HUES6 (cell line): ENCODE data around the gene SLC12A8.

ENCODE experiments used
- H3K27ac ChIP-seq: 2 replicates; pipeline ENCODE4 v1.7.0; 2013; ENCODE audit warnings: low read depth, mild to moderate bottlenecking, low read length, inconsistent platforms
- H3K27me3 ChIP-seq: 2 replicates; pipeline ENCODE4 v1.6.1; 2013; ENCODE audit warnings: low read length; ENCODE audit not compliant: control insufficient read depth, insufficient read depth
- H3K36me3 ChIP-seq: 2 replicates; pipeline ENCODE4 v1.6.1; 2013; ENCODE audit warnings: low read length; ENCODE audit not compliant: control insufficient read depth, insufficient read depth
- H3K4me1 ChIP-seq: 2 replicates; pipeline ENCODE4 v1.6.1; 2013; ENCODE audit warnings: low read length; ENCODE audit not compliant: control insufficient read depth, insufficient read depth
- H3K4me3 ChIP-seq: 2 replicates; pipeline ENCODE4 v1.5.1; 2013; ENCODE audit warnings: low read depth, low read length
- H3K9ac ChIP-seq: one replicate; pipeline ENCODE4 v1.6.1; 2013; ENCODE audit warnings: mild to moderate bottlenecking, low read length
- H3K9me3 ChIP-seq: 2 replicates; pipeline ENCODE4 v1.6.1; 2013; ENCODE audit warnings: low read depth, low read length; ENCODE audit not compliant: control insufficient read depth, insufficient read depth

Gene SLC12A8

DNA sequence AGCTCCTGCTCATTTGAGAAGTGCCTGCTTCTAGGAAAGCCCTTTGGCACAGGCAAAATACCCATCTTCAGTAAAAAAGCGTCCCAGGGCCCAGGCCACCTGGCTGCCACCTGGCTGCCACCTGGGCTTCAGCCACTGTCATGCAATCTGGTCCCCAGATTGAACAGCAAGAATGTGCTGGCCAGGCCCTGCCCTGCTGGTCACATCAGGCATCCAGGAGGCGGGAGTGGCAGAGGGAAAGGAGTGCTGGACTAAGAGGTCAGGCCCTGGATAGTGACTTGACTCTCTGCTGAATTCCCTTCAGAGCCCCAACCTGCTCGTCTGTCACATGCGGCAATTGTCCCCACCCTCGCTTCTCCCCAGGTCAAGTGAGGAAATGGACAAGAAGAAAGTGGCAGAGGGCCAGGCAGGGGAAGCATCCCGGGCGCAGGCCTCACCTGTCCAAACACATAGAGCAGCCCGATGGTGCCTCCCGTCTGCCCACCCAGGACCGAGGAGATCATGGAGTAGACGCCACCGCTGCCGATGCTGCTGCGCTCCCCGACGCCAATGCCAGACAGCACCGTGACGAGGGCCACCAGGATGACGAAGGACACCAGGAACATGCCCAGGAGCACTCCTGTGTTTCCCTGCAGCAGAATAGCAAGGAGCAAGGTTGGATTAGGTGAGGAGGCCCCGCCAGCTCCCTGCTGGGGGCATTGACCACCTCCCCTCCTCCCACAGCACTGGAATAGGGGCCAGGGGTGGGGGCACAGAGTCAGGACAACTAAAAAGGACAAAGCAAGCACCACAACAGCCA, 25.5 kb downstream of the SLC12A8 start:
- H3K27me3 ChIP-seq = no peaks in the 10 kb centered on the region
- no peak overlapping the region for H3K27ac ChIP-seq
- H3K9ac ChIP-seq = no peak overlapping the region
- peaks cover 5% of the 10 kb centered on the region; the same call in 1 of the 2 replicates for H3K36me3 ChIP-seq
- H3K4me3 ChIP-seq = no peak overlapping the region
- H3K9me3 ChIP-seq = no peaks in the 10 kb centered on the region
- H3K4me1 ChIP-seq = peaks cover 12% of the 10 kb centered on the region

- Histone ChIP-seq H3K27me3 (no peaks in the 10 kb centered on the region), H3K9me3 (no peaks in the 10 kb centered on the region), H3K9ac (no peak overlapping the region), H3K4me1 (peaks cover 6% of the 10 kb centered on the region; the same call in 1 of the 2 replicates), H3K36me3 (peaks cover 5% of the 10 kb centered on the region; the same call in 1 of the 2 replicates), H3K27ac (no peak overlapping the region), H3K4me3 (no peak overlapping the region)
These were observed 26.2 kb downstream of the SLC12A8 start for GRCh38 chr3:125186261-125186787.

- no peak overlapping the region for H3K27ac ChIP-seq
- no peaks in the 10 kb centered on the region for H3K27me3 ChIP-seq
- H3K9me3 ChIP-seq = no peaks in the 10 kb centered on the region
- peaks cover 5% of the 10 kb centered on the region; the same call in 1 of the 2 replicates for H3K36me3 ChIP-seq
- H3K4me3 ChIP-seq = no peak overlapping the region
- peaks cover 6% of the 10 kb centered on the region; the same call in 1 of the 2 replicates for H3K4me1 ChIP-seq
- no peak overlapping the region for H3K9ac ChIP-seq
These were observed 26.7 kb downstream of the SLC12A8 start for GRCh38 chr3:125185805-125186204.

GRCh38 chr3:125179884-125180240, 32.7 kb downstream of the SLC12A8 start:
- Histone ChIP-seq H3K27ac (no peak overlapping the region), H3K4me3 (no peak overlapping the region), H3K9ac (no peak overlapping the region), H3K27me3 (no peaks in the 10 kb centered on the region), H3K9me3 (no peaks in the 10 kb centered on the region), H3K4me1 (no peaks in the 10 kb centered on the region), H3K36me3 (no peaks in the 10 kb centered on the region)

- Histone ChIP-seq H3K27me3 (no peaks in the 10 kb centered on the region), H3K36me3 (no peaks in the 10 kb centered on the region), H3K9me3 (0 out of 2 replicates have a peak, but pooled peaks cover 2% of the 10 kb centered on the region), H3K4me1 (no peaks in the 10 kb centered on the region), H3K27ac (no peak overlapping the region), H3K9ac (no peak overlapping the region), H3K4me3 (no peak overlapping the region)
These were observed 33.2 kb downstream of the SLC12A8 start for GRCh38 chr3:125179143-125179883.

DNA sequence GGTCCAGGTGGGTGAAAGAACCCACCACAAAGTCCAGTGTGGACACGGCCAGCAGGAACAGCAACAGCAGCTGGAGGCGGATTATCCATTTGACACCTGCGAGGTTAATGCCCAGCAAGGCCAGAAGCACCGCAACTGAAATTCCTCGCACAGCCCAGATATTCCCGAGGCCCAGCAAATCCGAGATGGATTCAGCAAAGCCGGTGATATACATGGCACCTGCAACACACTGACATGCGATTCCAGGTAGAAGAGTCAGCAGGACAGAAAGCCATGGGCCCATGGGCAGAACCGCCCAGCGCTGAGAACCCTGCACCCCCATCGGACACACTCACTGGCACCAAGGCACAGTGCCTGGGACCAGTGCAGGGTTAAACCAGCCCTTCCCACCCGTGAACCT, 34.8 kb downstream of the SLC12A8 start:
- Histone ChIP-seq H3K27ac (no peak overlapping the region), H3K36me3 (no peaks in the 10 kb centered on the region), H3K9ac (no peak overlapping the region), H3K27me3 (no peaks in the 10 kb centered on the region), H3K4me1 (no peaks in the 10 kb centered on the region), H3K9me3 (peaks cover 7% of the 10 kb centered on the region; the same call in 1 of the 2 replicates), H3K4me3 (no peak overlapping the region)

DNA sequence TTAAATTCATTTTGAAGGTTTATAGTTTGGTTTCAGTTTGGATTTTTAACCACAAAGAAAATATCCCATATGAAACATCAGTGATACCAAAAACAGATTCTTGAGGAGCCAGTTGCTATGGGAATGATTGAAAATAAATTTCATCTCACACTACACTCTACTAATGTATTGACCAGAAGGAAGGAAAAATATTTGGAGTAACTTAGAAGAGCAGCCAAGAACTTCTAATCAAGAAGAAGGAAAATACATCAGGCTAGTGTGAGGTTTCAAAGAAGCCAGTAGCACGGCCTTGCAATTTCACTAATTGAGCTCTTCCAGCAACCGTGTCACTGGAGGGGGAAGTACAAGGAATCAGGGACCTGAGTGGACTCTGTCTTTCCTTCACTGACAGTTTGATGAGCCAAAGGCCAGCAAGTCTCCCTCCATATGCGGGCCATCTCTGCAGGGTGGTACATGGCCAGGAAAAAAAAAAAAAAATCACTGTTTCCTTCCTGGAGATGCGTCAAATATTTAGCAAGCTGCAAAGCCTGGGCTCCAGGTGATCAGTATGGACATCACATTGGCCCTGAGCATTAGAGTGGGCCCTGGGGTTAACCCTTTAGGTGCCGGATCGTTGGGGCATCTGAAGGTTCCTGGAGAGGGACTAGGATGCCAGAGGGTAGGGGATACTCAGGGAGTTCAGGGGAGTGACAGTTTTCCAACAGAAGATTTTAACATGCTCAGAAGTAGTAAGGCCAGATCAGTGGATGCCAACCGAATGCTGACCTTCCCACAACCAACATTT, 37.1 kb downstream of the SLC12A8 start:
- Histone ChIP-seq H3K36me3 (no peaks in the 10 kb centered on the region), H3K27ac (no peak overlapping the region), H3K4me3 (no peak overlapping the region), H3K9ac (no peak overlapping the region), H3K9me3 (peaks cover 7% of the 10 kb centered on the region; the same call in 1 of the 2 replicates), H3K4me1 (no peaks in the 10 kb centered on the region), H3K27me3 (no peaks in the 10 kb centered on the region)

DNA sequence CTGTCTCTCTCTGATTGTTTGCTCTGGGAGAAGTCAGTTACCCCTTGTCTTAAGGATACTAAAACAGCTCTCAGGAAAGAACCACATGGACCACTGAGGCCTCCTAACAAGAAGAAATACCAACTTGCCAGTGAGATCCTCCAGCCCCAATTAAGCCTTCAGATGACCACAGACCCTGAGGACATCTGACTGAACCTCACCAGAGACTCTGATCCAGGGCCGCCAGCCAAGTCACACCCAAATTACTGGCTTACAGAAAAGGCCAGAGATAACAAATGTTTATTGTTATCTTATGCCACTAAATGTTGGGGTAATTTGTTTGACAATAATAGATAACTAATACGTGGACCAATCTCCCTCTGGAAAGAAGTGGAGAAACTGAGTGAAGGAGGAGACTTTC, 40.2 kb downstream of the SLC12A8 start:
- Histone ChIP-seq H3K27ac (no peak overlapping the region), H3K4me3 (no peak overlapping the region), H3K36me3 (no peaks in the 10 kb centered on the region), H3K27me3 (no peaks in the 10 kb centered on the region), H3K9me3 (peaks cover 7% of the 10 kb centered on the region; the same call in 1 of the 2 replicates), H3K9ac (no peak overlapping the region), H3K4me1 (no peaks in the 10 kb centered on the region)

DNA sequence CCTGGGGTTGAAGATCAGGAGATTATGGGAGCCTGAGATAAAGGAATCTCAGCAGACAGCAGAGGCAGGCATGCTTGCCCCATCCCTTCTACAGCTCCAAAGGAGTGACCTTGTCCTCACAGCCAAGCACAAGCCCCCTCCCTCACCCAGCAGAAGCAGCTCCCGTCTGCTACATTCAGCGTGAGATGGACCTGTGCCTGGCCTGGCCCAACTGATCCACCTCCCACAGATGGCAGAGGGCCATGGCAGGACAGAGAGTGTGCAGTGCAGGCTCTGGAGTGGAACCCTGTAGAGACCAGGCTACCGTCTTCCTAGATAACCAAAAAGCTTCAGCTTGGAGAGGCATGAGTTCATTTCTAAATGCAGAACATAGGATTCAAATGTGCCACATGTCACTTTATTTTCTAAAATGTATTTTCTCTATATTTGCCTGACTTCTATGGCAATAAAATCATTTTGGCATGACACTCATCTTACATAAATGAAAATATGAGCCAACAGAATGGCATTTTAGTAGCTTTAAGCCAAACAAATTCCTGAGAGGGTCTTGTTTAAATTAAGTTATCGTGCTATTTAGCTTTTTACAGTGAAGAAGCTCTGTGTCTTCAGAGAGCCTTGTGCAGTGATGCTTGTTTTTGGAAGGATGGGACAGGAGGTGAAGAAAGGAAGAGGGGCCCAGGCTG, 43.7 kb downstream of the SLC12A8 start:
- H3K9ac ChIP-seq = no peak overlapping the region
- H3K4me3 ChIP-seq = no peak overlapping the region
- H3K36me3 ChIP-seq = no peaks in the 10 kb centered on the region
- no peaks in the 10 kb centered on the region for H3K4me1 ChIP-seq
- H3K27ac ChIP-seq = no peak overlapping the region
- peaks cover under 1% of the 10 kb centered on the region; the same call in 1 of the 2 replicates for H3K9me3 ChIP-seq
- H3K27me3 ChIP-seq = no peaks in the 10 kb centered on the region

DNA sequence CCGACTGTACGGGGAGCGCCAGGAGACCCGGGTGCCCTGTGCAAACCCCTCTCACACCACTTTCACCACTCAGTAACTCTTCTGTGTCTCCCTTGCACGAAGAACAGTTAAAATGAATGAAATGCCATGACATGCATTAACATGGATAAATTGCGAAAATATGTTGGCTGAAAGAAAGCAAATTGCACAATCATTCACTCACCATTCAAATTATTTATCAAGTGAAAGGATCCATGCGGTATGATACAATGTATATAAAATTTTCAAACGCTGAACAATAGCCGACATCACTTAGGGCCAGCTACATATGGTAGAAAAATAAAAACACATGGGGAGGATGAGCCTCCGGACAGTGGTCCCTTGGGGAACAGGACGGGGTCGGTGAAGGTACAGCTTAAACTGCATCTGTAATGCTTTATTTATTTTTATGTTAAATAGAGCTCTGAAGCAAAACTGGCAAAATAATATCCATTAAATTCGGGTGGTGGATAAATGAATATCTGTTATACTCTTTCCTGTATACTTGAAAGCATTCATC, 45.9 kb downstream of the SLC12A8 start:
- Histone ChIP-seq H3K9ac (no peak overlapping the region), H3K36me3 (no peaks in the 10 kb centered on the region), H3K4me1 (no peaks in the 10 kb centered on the region), H3K27ac (no peak overlapping the region), H3K27me3 (no peaks in the 10 kb centered on the region), H3K4me3 (no peak overlapping the region), H3K9me3 (no peaks in the 10 kb centered on the region)
